Right lobe of liver (tissue), 4 donors: Measurements from ENCODE around the gene AGK.

Source experiments
- POLR2A ChIP-seq: fragments of 450-650 bp; IDR thresholded peaks from one replicate; pipeline ENCODE4 v1.6.1; 2017; ENCODE audit warnings: antibody characterized with exemption, mild to moderate bottlenecking
- TF ChIP-seq, protein P1 (sequence below), 4 donors: fragments of 200-600 bp in 3 of 4; fragments of 450-650 bp in 1 of 4; IDR thresholded peaks; one replicate each; pipeline versions ENCODE4 v1.5.1 to v1.8.0; 2016 to 2022; ENCODE audit warnings: antibody characterized with exemption in 4 of 4, mild to moderate bottlenecking in 2 of 4
- donor health status: DM: no; HTN: no; CAD: no.
- donor health status: DM: no; HTN: no; CAD: no.
- donor health status: DM: no; HTN: yes; CAD: no.

DNA sequence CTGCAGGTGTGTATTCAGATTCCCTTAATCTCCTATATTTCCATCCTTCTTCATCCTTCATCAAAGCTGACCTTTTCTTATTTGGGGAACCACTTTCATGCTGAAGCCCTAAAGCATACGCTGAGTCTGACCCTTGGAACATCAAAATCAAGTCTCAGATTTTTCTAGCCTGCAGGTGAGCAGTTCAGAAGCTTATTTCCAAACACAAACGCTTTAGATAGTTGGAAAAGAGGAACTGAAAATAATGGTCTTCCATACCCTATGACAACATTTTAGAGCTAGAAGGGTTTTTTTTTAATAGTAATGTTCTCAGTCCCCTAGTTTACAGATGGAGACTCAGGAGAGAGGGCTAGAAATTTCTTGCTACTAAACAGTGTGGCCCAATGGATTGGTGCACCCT is 1.6 kb upstream of the AGK start:
- TF ChIP-seq, protein P1, sequence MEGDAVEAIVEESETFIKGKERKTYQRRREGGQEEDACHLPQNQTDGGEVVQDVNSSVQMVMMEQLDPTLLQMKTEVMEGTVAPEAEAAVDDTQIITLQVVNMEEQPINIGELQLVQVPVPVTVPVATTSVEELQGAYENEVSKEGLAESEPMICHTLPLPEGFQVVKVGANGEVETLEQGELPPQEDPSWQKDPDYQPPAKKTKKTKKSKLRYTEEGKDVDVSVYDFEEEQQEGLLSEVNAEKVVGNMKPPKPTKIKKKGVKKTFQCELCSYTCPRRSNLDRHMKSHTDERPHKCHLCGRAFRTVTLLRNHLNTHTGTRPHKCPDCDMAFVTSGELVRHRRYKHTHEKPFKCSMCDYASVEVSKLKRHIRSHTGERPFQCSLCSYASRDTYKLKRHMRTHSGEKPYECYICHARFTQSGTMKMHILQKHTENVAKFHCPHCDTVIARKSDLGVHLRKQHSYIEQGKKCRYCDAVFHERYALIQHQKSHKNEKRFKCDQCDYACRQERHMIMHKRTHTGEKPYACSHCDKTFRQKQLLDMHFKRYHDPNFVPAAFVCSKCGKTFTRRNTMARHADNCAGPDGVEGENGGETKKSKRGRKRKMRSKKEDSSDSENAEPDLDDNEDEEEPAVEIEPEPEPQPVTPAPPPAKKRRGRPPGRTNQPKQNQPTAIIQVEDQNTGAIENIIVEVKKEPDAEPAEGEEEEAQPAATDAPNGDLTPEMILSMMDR (IDR thresholded peaks at IDR 0.05): no peak
- no peak for TF ChIP-seq POLR2A
